ENCODE results near the gene GUCY1A2. TPM values are rescaled to one million over a fixed set of nuclear protein-coding genes. Genes with fewer than 3 reads are reported as not detected.
"Not testable (repeated sequence)": the region's sequence is repeated elsewhere in the genome, so short reads cannot be mapped to it uniquely, and the experiment has no call there.

GUCY1A2 gene
- total RNA-seq, 1 experiment from 2014 or later: 1.4 TPM

DNA sequence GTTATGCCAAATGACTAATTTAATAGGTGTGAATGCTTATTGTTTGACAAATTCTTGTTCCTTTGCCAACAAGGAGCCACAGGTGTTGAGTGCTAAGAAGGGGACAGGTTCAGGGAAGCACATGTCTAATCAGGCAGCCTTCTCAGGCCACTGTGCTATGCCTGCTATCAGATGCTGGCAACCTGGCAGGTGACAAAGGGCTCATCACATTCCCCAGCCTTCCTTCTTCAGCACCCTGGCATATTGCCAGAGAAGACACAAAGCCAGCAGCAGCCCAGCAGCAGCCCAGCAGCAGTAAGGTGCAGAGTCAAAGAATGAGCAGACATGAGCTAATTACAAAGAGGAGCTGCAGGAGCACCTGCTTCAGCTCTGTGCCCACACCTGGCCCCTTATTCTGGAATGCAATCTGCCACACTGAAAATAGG lies 68.2 kb downstream of the GUCY1A2 start:
- no peak for DNase-seq (ENCODE audit: low spot score)

DNA sequence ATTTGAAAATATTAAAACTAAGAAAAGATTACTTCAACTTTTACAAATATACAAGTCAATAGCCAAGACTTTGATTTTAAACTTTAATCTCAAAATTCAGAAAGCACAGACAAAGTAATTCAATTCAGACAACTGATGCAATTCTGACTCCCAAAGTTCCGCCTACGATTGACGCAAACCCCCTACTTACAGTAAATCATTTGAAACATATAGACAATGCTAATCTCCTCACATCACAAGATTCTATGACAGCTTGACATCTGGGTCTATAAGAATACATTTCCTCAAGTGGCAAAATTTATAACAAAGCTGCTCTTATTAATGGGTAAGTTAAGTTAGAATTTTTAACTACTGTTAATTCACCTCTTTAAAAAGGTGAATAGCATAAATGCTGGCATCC lies 75.2 kb downstream of the GUCY1A2 start:
- DNase-seq (ENCODE audit: low spot score): no peak

DNA sequence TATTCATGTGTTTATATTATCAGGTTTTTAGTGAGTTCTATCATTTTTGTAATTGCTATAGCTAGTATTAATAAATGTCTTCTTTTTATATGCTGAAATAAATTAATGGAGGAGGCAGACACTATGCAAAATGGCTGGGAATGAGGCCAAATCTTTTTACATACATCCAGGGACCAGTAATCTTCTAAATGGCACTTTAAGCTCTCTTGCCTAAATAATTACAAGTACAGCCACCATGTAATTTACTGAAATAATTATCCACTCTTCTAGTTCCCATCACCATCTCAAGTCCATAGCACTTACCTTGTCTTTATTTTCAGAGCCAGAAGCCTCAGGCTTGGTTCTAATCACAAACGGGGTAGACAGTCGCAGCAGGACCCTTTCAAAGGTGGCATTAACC lies 79.1 kb downstream of the GUCY1A2 start:
- no peak for DNase-seq (ENCODE audit: low spot score)

GRCh38 chr11:106937111-106937510 lies 81.2 kb downstream of the GUCY1A2 start:
- no peak for DNase-seq (ENCODE audit: low spot score)

DNA sequence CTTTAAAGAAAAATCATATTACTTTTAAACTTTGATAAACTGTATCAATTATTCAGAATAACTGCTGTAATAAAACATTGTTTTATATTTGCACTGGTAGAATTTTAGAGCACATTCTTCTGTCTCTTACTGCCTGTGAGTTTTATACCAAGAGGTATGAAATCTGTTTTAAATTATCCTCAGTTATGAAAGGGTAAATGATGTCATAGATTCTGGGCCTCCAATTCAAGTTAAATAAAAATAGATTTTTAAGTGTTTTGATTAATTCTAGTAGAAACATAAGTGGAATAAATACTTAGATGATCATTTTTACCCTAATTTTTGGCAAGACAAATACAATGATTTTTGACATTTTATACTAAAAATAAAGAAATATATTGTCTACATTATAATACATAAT lies 93.0 kb downstream of the GUCY1A2 start:
- DNase-seq (ENCODE audit: low spot score): no peak

DNA sequence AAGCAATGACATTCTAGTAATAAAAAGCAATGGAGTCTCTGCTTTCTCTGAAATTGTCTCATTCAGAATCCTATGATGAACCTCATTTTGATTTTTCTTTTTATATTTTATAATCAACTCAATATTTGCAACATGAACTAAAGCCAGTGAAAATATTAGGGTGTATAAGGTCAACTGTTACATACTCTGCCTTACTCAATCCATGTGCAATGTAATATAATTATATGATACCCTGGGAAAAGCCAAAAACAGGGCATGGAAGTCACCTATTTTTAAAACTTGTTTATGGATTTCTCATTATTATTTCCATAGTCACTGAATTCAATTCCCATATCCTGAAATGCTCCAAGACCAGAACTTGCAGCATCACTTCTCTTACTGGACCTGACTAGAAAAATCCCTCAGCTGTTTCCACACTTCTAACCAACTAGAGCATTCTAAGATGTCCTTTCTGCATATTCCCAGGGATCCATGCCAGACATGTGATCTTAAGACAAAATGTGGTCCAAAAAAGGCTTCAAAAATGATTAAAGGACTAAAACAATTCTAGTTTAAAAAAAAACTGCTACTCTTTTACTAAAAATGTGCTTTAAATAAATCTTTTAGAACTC lies 97.3 kb downstream of the GUCY1A2 start:
- DNase-seq (ENCODE audit: low spot score): no peak

- peak; percentile 19 for DNase-seq (ENCODE audit: low spot score)
Observed at GRCh38 chr11:106917973-106918372, 100.3 kb downstream of the GUCY1A2 start.

GRCh38 chr11:106914409-106914808 lies 103.9 kb downstream of the GUCY1A2 start:
- no peak for DNase-seq (ENCODE audit: low spot score)

- no peak for DNase-seq (ENCODE audit: low spot score)
Observed at GRCh38 chr11:106913141-106913540, 105.1 kb downstream of the GUCY1A2 start.

DNA sequence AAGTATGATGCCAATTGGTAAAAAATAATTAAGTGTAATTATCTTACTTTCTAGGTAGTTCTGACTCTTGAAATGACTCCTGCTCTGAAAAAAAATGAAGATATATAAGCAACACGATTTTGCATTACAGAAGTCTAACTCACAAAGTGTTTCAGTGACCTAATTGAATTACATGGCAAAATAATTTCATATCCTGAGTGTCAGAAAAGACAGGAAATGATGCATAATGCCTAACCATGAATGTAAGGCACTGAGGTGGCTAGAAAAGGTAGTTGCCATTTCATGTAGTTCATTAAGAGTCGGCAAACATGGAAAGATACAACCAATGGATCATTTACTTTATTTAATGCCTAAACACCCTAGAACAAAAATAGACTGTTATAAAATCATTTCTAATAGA lies 113.5 kb downstream of the GUCY1A2 start:
- DNase-seq (ENCODE audit: low spot score): no peak

- DNase-seq (ENCODE audit: low spot score): no peak
Observed at GRCh38 chr11:106889718-106890117, 128.6 kb downstream of the GUCY1A2 start.

GRCh38 chr11:106888386-106888785 lies 129.9 kb downstream of the GUCY1A2 start:
- DNase-seq (ENCODE audit: low spot score): no peak

GRCh38 chr11:106883693-106884092 lies 134.6 kb downstream of the GUCY1A2 start:
- DNase-seq (ENCODE audit: low spot score): not testable (repeated sequence)

- DNase-seq (ENCODE audit: low spot score): no peak
Observed at GRCh38 chr11:106879832-106880546, 138.3 kb downstream of the GUCY1A2 start.

DNA sequence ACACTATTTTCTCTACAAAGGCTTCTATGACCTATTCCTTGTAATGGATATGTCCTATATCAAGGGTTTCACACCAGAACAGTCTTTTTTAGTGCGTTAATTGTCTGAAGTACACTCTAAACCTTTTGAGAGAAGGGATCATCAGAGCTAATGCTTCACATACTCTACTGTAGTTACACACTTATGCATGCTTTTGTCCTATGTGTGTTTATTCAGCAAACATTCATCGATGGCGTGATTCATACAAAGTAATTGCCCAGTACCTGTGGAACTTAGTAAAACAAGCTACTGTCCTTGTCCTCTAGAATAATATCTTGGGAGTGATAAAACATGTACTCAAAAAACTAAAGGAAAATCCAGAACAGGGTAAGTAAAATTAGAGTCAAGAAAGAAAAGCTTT lies 139.2 kb downstream of the GUCY1A2 start:
- DNase-seq (ENCODE audit: low spot score): no peak

DNA sequence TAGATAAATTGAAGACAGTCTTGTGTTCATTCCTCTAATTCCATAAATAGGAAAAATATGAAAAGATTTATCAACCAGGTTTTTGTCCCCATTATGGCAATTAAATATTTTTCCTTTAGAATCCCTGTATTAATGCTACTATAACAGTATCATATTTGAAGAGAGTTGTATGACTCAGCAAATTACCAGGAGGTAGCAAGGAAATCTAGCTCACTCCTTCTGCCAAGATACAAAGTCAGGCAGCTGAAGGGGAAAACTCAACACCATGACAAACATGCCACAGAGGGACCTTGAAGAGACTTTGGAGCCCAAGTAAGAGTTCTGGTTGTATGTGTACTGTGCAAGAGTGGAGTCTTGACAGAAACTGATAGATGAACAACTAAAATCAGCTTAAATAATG lies 143.3 kb downstream of the GUCY1A2 start:
- no peak for DNase-seq (ENCODE audit: low spot score)

- no peak for DNase-seq (ENCODE audit: low spot score)
Observed at GRCh38 chr11:106872246-106872645, 146.0 kb downstream of the GUCY1A2 start.

DNA sequence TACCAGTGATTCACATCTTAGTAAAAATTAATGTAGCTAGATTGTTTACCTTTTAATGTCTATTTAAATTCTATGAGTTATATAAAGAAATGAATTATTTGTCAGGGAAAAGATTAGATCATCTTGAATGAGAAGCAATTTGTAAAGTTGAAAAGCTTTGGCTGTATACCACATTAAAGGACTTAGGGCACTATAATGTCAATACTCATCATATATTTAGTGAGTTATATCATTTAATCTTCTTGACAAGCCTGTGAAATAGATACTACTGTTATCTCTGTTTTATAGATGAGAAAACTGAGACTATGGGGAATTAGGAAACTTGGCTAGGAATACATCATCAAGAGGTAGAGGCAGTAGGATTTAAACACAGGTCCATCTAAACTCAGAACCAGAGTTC lies 160.1 kb downstream of the GUCY1A2 start:
- no peak for DNase-seq (ENCODE audit: low spot score)

DNA sequence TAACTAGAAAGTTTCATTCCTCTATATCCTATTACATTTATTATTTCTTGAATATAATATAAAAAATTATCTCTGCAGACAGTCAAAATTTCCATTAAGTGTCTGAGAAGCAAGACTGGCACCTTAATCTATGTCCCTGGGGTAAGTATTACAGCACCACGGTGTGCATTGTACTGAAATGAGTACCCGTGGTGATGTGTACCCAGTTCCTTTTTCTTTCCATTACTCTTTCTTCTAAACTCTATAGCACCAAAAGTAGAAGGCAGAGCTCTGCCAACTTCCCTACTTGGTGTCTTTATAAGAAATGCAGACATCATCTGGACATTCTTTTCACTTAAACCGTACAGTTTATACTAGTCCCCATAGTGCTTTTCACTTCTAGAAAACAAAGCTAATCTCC lies 161.7 kb downstream of the GUCY1A2 start:
- no peak for DNase-seq (ENCODE audit: low spot score)

DNA sequence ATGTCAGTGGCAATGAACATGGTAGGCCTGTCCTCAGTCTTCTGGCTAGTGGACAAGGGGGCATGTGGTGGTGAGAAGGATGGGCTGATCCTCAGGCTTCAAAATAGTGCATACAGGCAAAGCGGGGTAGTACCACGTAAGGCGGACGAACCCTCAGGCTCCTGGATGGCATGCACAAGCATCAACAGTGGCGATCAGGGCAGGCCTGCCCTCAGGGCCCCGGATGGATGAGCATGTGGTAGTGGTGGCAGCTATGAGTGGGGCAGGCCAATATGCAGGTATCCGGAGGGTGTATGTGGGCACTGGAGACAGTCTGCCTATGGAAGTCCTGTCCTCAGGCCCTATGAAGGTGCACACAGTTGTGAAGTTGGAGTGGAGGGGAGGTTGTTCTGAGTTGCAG lies 163.8 kb downstream of the GUCY1A2 start:
- no peak for DNase-seq (ENCODE audit: low spot score)

GRCh38 chr11:106853850-106854401 lies 164.3 kb downstream of the GUCY1A2 start:
- DNase-seq (ENCODE audit: low spot score): no peak

DNA sequence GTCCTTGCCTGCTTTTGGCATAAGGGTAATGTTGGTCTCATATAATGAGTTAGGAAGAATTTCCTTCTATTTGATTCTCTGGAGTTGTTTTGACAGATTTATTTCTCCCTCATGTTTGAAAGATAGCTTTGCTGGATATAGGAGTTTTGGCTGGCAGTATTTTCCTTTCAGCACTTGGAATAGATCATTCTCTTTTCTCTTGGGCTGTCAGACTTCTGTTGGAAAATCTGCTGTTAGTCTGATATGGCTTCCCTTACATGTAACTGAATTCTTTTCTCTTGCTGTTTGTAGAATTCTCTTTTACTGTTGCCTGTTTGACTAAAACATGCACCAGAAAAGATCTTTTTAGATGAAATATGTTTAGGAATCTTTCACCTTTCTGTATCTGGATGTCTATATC lies 165.5 kb downstream of the GUCY1A2 start:
- DNase-seq (ENCODE audit: low spot score): no peak

GRCh38 chr11:106848526-106848925 lies 169.8 kb downstream of the GUCY1A2 start:
- no peak for DNase-seq (ENCODE audit: low spot score)

Data from H4 (cell line).